GM19324 (cell line): ENCODE results near the gene BNIP5.
"Not testable (repeated sequence)": the region's sequence is repeated elsewhere in the genome, so short reads cannot be mapped to it uniquely, and the experiment has no call there.

Experiments
- ATAC-seq: cut with Tn5 transposase; IDR thresholded peaks from one replicate; pipeline ENCODE4 v1.9.1; 2021; ENCODE audit warnings: mild to moderate bottlenecking, moderate library complexity; ENCODE audit not compliant: unreplicated experiment, low FRiP score

BNIP5 gene

DNA sequence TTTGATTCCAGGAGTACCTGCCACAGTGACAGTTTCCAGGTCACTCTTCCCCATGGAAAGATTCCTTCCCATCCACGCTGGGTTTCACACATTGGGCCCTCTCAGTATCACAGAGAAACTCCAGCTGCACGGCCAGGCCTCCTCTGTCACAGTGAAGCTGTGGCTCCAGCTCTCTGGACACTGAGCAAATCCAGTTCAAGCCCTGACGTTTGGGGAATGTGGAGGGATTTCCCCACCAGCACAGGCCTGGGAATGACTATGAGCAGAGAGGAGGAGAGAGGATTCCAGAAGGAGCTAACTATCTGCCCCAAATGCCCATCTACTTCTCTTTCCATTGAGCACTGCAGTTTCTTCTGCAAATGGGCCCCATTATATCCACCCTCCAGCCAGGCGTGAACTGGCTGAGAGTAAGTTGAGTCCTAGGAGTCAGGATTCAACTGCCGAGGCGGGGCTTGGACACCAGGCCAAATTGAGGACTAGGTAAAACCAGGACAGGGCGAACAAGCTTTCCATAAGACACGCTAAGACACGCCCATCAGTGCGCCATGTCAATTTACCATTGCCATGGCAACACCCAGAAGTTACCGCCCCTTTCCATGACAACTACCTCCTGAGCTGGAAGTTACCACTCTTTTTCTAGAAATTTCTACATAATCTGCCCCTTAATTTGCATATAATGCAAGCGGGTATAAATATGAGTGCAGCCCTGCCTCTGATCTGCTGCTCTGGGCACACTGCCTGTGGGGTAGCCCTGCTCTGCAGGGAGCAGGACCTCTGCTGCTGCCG, 9.2 kb upstream of the BNIP5 start:
- no peak for ATAC-seq

DNA sequence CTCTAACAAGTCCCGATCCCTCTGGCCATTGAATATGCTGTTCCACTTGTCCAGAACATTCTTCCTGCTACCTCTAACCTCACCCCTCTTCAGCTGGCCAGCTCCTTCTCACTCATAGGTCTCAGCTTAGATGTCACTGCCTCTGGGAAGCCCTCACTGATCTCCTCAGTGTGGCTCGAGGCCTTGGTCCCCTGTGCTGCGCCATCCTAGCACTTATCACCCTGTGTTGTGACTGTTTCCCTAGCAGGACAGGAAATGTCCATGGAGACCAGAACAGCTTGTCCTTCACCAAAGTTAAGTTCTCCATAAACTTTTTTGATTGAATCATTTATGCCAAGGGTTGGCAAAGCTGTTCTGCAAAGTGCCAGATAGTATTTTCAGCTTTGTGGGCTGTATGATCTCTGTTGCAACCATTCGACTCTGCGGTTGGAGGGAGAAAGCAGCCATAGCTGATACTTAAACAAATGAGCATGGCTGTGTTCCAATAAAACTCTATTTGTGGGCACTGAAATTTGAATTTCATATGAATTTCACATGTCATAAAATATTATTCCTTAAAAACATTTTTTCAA, 6.5 kb upstream of the BNIP5 start:
- ATAC-seq, result no peak

DNA sequence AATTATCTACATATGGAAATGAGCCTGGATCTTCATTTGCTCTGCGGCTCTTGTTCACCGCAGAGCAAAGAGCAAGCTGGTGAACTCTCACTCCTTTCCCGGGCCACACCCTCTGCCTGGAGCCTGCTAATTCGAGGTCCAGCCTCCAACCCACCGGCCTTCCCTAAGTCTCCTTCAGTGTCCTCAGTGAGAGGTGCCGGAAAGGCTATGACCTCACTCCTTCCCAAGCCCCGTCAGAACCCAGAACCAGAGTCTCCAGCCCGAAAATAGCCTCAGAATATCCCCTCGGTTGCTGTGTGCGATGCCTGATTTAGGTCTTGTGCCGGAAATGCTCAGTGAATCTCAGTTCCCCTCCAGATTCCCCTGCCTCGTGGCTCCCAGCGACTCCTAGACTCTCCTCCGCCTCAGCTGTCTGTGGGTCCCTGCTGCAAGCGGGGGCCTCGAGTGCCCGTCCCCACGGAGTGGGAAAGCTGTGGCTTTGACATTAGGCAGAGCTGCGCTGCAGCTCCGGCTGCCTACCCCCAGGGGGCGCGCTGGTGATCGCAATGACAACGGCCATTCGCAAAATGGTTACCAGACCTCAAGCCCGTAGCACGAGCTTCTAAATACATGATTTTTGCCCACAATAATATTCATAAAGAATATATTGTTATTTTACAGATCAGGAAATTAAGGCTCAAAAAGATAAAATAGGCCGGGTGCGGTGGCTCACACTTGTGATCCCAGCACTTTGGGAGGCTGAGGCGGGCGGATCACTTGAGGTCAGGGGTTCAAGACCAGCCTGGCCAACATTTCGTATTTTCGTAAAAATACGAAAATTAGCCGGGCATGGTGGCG, 4.1 kb upstream of the BNIP5 start:
- ATAC-seq, result no peak

DNA sequence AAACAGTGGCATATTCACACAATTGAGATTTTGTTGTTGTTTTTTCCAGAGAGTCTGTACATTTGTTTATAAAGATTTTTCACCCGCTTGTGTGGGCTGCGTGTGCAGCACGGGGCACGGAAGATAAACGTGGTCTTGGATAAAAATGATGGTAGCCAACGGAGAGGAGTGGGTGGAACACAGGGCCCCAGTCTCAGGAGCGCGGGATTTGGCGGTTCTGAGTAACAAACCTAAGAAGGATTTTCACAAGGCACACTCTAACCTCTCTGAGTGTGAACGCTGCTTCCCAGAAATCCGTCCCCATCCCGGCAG, 3.6 kb upstream of the BNIP5 start:
- ATAC-seq, result no peak

DNA sequence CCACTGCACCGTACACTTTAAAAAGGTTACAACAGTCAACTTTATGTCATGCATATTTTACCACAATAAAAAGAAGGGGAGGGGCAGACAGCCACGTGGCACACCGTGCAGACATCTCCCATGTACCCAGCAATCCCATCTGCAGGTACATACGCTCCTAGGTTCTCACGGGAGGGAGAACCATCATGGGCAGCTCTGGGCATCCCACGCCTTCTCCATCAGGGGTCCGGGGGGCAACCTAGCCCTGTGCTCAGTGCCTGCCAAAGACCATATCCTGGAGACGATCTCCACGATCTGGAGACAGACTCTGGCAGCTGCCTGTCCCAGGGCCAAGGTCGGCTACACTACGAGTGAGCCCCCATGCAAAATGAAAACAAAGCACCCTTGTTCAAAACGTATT, 2.5 kb upstream of the BNIP5 start:
- no peak for ATAC-seq

DNA sequence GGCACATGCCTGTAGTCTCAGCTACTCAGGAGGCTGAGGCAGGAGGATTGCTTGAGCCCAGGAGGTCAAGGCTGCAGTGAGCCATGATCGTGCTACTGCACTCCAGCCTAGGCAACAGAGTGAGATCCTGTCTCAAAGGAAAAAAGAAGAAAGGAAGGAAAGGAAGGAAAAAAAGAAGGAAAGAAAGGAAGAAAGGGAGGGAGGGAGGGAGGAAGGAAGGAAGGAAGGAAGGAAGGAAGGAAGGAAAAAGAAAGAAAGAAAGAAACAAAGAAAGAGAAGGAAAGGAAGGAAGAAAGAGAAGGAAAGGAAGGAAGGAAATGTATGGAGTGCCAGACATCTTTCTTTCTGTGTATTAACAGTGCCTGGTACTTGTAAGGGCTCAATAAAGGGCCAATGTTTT, 1.5 kb upstream of the BNIP5 start:
- ATAC-seq, result not testable (repeated sequence)

DNA sequence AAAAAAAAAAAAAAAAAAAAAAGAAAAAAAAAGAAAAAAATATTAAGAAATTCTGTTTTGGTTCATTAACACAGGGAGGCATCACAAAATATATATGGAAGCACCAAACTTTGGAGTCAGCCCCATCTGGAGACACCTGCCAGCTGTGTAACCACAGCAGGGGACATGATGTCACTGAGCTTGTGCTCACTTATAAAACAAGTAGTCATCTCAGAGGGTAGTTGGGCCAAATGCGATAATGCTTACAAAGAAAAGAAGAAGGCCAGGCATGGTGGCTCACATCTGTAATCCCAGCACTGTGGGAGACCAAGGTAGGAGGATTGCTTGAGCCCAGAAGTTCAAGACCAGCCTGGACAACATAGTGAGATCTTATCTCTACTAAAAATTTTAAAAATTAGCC, 1.1 kb upstream of the BNIP5 start:
- no peak for ATAC-seq

DNA sequence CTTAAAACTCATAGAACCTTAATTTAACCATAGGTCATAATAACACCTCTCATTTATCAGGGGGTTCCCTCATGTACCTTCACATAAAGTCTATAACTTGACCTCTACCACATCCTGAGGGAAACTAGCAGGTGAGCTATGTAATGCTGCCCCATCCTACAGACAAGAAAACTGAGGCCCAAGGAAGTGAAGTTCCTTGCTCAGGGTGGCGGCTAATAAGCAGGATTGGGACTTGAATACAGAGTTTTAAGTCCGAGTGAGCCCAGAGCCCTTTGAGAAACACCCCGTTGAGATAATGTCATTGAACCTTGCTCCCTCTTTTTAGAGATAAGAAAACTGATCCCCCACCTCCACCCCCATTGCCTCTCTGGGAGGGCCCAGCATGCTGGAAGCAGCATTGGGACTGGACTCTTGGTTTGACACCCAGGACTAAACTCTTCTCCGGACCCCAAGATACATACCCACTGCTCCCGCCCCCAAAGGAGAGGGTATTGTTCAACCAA, 429 bp downstream of the BNIP5 start:
- no peak for ATAC-seq

DNA sequence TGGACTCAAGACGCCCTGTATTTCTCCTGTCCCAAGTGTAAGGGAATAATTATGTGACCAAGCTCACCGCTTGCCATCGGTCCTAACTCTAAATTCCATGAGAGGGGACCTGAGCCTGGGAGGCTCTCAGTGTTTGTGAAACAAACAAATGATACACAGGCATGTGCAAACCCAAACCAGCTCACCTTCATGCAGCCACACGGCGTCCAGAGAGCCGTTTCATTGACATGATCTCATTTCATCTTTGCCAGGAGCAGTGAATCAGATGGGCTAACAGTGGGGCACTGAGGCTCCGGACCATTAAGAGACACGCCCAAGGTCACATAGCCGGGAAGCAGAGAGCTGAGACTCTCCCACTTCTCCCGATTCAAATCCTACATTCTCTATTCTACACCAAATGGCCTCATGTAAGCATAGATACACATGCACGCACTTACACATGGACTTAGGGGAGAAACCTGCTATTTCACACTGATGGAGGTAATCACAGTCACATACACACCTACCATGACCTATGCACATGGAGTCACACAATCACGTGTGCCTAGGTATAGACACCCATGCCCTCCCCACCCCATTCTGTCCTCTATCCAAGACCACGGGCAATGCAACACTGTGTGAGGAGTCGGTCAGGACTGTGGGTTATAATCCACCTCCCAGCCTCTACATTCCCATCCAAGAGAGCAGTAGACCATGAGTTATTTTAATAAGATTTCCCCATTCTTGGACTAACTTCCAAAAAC, 1.1 kb downstream of the BNIP5 start:
- ATAC-seq, result no peak

DNA sequence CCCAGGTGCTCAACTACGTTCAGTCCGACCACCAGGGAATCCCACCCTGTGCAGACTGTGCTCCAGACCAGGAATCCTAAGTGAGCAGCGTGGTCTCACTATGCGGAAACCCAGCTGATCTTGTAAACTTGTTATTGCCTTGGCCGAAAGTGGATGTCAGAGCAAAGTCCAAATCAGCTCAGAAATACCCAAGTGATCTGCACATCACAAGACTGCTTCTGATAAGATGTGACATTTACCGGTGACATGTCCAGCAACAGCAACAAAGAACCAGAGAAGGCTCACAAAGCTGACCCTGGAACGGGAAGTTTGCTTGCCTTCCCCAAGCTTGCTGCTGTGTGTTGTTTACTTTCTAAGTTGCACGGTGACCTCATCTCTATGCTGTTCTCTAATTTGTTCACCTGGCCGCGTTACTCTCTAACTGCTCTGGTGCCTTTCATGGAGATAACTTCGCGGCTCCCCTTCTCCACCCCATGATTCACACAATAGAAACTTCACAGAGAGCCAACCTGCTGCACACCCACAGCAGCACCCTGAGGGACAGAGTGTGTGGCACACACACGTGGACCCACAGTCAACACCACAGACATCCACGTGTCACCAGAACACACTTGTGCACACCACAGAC, 1.7 kb downstream of the BNIP5 start:
- no peak for ATAC-seq

DNA sequence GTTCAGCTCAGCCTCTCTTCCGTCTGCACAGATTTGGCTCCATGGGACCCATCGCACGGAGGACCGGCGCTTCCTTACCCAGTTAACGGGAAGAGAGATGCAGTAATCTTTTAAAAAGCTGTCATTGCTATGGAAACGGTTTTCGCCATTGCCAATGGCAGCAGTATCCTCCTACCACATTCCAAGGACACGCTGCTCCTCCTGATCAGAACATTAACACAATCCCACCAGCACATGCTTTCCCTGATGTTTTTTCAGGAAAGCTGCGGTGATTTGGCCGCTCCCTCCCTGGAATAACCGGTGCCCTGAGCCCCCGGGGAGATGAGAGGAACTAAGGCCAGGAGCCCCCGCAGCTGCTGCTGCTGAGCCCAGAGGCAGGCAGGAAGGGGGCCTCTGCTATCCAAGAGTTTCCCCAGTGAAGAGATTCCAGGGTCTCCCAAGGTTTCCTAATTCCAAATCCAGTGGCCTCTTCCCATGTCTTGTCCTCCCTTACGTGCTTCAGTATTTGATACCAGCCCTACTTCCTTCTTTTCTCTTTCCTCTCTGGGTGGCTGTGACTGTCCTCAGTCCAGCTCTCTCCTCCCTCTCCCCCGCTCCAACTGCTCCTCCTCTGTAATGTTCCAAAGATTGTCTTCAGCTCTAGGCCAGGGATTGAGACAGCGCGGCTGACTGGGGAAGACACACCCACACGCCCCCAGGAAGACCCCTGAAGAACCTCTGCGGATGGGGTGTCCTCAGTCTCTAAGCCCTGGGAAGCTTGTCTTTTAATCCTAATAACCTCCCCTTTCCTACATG, 2.6 kb downstream of the BNIP5 start:
- ATAC-seq, result no peak

DNA sequence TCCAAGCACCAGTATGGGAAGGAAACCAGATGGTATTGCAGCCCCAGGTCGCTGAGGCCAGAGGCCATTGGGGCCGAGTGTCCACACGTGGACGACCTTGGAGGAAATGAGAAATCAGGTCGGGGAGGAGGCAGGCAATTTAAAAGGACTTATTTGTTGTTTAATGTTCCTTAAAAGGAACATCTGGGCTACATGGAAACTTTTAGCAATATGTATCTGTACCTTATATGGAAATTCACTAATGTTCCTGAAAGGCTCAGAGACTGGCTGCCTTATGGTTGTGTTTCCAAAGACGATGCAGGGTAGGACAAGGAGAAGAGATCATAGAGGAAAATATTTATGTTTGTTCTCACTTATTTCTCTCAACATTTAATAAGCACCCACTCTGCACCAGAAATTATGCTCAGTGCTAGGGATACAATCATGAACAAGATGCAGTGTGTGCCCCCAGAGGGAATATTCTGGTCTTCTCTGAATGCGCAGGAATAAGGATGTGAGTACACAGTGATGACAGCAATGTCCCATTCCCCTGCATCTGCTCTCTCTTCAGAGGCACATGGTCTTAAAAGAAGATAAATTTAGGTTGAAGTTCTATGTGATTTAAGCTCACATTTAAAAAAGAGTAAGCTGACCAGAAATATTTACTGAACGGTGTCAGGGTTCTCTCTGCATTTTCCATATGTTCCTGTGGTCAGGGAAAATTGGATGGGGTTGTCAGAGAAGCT, 3.4 kb downstream of the BNIP5 start:
- ATAC-seq, result no peak

DNA sequence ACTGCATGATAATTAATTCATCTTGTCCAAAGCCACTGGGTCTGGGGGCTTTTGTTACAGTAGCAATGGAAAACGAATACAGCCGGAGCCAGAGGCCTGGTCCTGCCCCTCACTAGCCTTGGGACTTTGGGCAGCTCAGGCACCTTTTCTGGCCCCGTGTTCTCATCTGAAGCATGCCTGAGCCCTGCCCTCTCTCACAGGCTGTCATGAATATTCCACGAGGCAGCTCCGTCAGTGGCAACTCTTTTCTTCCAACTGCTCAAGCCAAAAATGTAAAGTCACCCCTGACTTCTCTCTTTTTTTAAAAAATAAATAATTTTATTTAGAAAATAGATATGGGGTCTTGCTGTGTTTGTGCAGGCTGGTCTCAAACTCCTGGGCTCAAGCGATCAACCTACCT, 5.3 kb downstream of the BNIP5 start:
- no peak for ATAC-seq

DNA sequence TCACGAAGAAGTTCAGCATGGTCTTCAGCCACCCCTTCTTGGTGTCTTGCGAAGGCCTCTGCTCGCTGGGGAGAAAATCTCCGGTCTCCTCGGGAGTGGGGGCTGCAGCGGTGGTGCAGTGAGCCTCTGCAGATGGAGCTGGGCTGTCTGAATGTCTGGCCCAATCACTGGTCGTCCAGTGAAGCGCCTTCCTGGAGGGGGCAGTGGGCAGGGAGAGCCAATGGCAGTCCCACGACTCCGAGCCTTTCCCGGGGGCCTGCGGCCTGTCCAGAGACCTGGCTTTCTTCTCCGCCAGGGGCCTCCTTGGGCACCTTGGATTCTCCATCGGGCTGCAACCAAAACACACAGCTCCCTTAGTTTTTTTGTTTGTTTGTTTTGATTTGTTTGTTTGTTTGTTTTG, 6.3 kb downstream of the BNIP5 start:
- ATAC-seq, result no peak

DNA sequence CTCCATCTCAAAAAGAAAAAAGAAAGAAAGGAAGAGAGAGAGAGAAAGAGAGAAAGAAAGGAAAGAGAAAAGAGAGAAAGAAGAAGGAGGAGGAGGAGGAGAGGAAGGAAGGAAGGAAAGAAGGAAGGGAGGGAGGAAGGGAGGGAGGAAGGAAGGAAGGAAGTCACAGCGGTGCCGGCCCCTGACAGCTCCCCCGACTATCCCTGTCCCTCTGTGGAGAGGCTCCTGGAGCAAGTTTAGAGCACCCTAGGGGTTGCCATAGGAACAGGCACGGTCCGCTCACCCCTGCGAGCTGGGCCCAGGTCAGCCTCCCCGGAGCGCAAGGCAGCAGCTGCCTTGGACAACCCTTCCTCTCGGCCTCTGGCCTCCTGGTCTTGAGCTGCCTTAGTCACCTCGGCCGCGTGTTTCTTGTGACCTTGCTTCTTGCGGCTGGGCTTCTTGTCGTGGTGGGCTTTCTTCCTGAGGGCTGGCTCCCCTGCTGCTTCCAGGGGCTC, 6.8 kb downstream of the BNIP5 start:
- ATAC-seq, result no peak

DNA sequence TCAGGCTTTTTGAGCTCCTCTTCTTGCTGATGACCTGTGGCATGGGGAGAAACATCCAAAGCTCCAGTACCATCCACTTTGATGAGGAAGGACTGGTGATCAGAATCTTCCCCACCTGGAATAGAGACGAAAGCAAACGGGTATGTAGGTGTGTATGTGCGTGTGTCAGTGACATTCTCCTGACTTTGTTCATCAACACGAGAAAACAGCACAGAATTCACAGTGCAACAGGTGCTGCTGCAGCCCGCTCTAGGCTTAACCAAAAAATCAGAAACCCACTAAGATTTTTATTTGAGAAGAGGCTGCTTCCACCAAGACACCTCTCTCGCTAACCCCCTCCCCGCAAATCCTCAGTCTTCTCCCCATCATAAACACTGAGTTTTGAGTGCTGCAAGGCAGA, 8.1 kb downstream of the BNIP5 start:
- ATAC-seq, result no peak

DNA sequence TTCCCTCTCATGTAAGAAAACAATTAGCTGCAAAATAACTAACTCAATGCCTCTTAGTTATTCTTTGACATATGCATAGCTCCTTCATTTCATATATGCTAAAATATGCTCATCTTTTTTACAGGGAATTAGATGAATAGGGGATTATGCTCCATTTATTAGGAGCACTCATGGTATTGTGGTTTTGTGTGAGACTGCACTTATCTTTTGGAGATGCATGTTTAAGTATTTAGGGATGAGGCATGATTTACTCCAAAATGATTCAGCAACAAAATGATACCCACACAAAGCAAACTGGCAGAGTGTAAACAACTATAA, 8.8 kb downstream of the BNIP5 start:
- ATAC-seq, result no peak

DNA sequence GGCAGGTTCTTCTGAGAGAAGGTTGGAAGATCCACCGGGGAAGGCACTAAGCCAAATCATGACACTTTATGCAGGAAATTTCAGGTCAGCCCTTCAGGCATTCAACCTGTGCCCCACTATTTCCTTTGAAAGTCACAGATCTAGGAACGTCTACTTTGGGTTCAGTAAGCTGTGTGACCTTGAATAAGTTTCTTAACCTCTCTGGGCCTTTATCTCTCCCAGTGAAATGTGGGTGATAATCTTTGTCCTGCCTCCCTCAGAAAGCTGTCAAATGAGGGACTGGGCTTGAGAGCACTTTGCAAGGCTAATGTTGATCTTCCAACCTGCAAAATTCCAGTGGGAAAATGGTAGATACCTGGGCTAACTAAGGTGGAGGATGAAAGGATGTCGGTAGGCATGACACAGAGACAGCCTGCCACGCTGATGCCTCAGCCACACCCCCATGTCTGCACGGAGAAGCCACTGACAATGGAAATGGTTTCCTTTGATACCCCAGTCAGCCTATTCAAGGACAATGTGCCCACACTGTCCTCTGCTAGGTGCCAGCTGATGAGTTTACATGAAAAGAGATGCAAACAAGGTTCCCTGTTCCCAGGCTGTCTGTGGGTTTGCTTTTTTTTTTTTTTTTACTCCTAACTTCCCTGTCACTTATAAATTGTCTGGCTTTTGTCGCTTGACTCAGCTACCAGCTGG, 9.3 kb downstream of the BNIP5 start:
- no peak for ATAC-seq
